ENCODE data around the gene GDAP2. TPM values are rescaled to one million over a fixed set of nuclear protein-coding genes. Genes with fewer than 3 reads are reported as not detected.

Gene GDAP2
- total and polyA plus RNA-seq, 11 donors: 1.4 to 25.6 (median 19.0) TPM

DNA sequence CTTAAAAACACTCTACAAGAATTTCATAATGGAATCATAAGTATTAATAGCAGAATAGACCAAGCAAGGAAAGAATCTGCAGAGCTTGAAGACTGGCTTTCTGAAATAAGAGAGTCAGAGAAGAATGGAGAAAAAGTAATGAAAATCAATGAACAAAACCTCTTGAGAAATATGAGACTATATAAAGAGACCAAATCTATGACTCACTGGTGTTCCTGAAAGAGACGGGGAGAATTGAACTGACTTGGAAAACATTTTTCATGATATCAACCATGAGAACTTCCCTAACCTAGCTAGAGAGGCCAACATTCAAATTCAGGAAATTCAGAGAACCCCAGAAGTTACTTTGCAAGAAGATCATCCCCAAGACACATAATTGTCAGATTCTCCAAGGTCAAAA, 85.6 kb downstream of the GDAP2 start:
- DNase-seq (no peak), ATAC-seq (no peak)
- no peak overlapping the region for H3K27ac ChIP-seq
- TF ChIP-seq, protein P1, sequence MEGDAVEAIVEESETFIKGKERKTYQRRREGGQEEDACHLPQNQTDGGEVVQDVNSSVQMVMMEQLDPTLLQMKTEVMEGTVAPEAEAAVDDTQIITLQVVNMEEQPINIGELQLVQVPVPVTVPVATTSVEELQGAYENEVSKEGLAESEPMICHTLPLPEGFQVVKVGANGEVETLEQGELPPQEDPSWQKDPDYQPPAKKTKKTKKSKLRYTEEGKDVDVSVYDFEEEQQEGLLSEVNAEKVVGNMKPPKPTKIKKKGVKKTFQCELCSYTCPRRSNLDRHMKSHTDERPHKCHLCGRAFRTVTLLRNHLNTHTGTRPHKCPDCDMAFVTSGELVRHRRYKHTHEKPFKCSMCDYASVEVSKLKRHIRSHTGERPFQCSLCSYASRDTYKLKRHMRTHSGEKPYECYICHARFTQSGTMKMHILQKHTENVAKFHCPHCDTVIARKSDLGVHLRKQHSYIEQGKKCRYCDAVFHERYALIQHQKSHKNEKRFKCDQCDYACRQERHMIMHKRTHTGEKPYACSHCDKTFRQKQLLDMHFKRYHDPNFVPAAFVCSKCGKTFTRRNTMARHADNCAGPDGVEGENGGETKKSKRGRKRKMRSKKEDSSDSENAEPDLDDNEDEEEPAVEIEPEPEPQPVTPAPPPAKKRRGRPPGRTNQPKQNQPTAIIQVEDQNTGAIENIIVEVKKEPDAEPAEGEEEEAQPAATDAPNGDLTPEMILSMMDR (IDR thresholded peaks at IDR 0.05): no peak
- no peak for TF ChIP-seq POLR2A (IDR thresholded peaks at IDR 0.05)
- no peaks in the 10 kb centered on the region for H3K4me1 ChIP-seq
- intact Hi-C loops (cut with DNase I): no loop called here
- H3K4me3 ChIP-seq: no peak overlapping the region
- peaks cover 0 to 8% (median 0%) of the 10 kb centered on the region in 9 donors for H3K36me3 ChIP-seq
- WGBS, 4 donors: 89 to 96% (median 92%) methylated on average over 1 of the region's 1 CpG
- H3K9me3 ChIP-seq: peaks cover 0 to 18% (median 2%) of the 10 kb centered on the region in 12 donors
- no peaks in the 10 kb centered on the region for H3K27me3 ChIP-seq

DNA sequence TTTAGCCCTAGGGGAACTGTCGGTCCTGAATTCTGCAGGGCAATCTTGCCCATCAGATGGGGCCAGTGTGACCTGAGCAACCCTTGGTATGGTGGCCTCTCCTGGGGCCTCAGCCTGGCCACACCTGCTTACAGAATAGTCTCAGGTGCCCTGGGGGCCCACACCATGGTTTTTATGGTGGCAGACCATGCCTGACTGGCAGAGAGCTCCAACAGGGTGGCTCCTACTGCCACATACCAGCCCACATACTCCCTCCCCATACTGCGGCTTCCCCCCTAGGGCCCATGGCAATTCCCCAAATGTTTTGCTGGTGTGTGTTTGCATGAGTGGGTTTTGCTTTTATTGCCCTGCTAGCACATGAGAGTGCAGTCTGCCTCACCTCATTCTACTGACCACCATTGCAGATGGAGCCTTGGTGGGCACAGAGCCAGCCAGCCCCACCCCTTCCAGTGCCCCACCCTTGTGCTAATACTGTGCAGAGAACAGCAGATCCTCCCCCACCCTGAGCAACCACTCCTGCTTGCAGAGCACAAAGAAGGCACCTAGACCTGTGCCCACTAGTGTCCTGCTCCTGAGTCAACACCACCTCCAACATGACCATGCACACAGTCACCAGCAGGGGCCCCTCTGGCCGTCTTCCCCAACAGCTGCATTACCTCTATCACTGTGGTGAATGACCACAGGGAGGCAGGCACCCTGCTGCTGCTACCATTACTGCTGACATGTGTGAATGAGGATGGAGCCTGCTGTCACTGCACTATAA, 86.8 kb downstream of the GDAP2 start:
- Histone ChIP-seq H3K4me3 (no peak overlapping the region), H3K27me3 (no peaks in the 10 kb centered on the region), H3K4me1 (no peaks in the 10 kb centered on the region), H3K9me3 (peaks cover 0 to 18% (median 2%) of the 10 kb centered on the region in 12 donors), H3K27ac (no peak overlapping the region), H3K36me3 (peaks cover 0 to 12% (median 0%) of the 10 kb centered on the region in 9 donors)
- ATAC-seq: no peak
- intact Hi-C loops (cut with DNase I): no loop called here
- DNase-seq: no peak
- WGBS, 4 donors: 54 to 75% (median 68%) methylated on average over 2 to 3 of the region's 3 CpGs
- TF ChIP-seq, protein P1 (IDR thresholded peaks at IDR 0.05): no peak
- TF ChIP-seq POLR2A (IDR thresholded peaks at IDR 0.05): no peak

DNA sequence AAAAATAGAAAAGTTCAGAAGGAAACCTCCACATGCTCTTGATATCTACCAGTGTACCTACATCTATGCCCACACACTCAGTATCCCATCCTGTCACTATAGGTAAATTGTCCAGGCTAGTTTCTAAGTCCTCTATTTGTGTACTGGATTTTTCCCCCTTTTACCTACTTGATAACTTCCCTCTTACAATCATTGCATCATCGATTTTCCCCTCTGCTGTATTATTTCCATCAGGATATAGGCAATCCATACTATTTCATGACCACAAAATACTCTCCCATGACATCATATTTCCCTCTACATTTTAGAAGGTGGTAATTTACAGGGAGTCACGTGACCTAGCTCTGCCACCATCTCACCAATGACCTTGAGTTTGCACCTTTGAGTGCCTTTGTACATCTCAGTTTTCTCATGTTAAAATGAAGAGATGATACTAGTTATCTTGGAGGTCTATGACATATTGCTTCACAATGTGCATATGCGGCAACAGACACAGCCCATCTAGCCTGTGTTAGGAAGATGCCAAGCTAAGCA, 88.2 kb downstream of the GDAP2 start:
- ATAC-seq: no peak
- Histone ChIP-seq H3K27me3 (no peaks in the 10 kb centered on the region), H3K9me3 (peaks cover 0 to 18% (median 2%) of the 10 kb centered on the region in 12 donors), H3K4me3 (no peak overlapping the region), H3K4me1 (no peaks in the 10 kb centered on the region), H3K27ac (no peak overlapping the region), H3K36me3 (peaks cover 0 to 15% (median 0%) of the 10 kb centered on the region in 9 donors)
- intact Hi-C loops (cut with DNase I): no loop called here
- 90 to 97% (median 94%) methylated on average over 3 of the region's 3 CpGs for WGBS, 4 donors
- no peak for DNase-seq
- TF ChIP-seq, protein P1 (IDR thresholded peaks at IDR 0.05): no peak
- no peak for TF ChIP-seq POLR2A (IDR thresholded peaks at IDR 0.05)

DNA sequence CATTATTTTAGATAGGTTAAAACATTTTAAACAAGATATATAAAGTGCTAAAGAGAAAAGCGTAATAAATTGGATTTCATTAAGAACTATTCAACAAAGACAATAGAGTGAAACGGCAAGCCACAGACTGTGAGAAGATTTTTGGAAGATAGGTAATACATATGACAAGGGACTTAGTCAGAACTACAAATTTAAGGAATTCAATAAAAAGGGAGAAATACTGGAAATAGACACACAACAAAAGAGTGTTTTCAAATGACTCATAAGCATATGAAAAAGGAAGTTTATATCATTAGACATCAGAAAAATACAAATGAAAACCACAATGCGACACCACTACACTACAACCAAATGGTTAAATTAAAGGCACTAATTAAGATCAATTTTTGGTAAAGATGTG, 90.5 kb downstream of the GDAP2 start:
- DNase-seq (no peak), ATAC-seq (no peak)
- 93 to 97% (median 96%) methylated on average over 3 of the region's 3 CpGs for WGBS, 4 donors
- peaks cover 0 to 4% (median 0%) of the 10 kb centered on the region in 12 donors for H3K9me3 ChIP-seq
- no peak overlapping the region for H3K27ac ChIP-seq
- no peak for TF ChIP-seq POLR2A (IDR thresholded peaks at IDR 0.05)
- TF ChIP-seq, protein P1 (IDR thresholded peaks at IDR 0.05): no peak
- intact Hi-C loops (cut with DNase I): no loop called here
- peaks cover 0 to 12% (median 0%) of the 10 kb centered on the region in 9 donors for H3K36me3 ChIP-seq
- H3K4me3 ChIP-seq: no peak overlapping the region
- no peaks in the 10 kb centered on the region for H3K27me3 ChIP-seq
- H3K4me1 ChIP-seq: no peaks in the 10 kb centered on the region
